Mesenchymal stem cell (in vitro differentiated cells and primary cell): ENCODE data around the gene GPRIN2.
"Not testable (repeated sequence)": the region's sequence is repeated elsewhere in the genome, so short reads cannot be mapped to it uniquely, and the experiment has no call there.

Experiments
- DNase-seq: peaks from one replicate; pipeline ENCODE4 v3.0.0-alpha.2; 2013
- H2AFZ ChIP-seq: one replicate; pipeline ENCODE4 v1.6.1; 2013; ENCODE audit warnings: low read depth, mild to moderate bottlenecking, control low read depth, inconsistent platforms, low read length, moderate library complexity
- H2AK5ac ChIP-seq: 2 replicates; pipeline ENCODE4 v1.6.1; 2013; ENCODE audit warnings: low read length, moderate library complexity, mild to moderate bottlenecking, inconsistent platforms; ENCODE audit not compliant: severe bottlenecking
- H2BK120ac ChIP-seq: one replicate; pipeline ENCODE4 v1.6.1; 2013; ENCODE audit warnings: low read depth, mild to moderate bottlenecking, inconsistent platforms, low read length, moderate library complexity
- H2BK12ac ChIP-seq, 2 experiments: one replicate each; pipeline ENCODE4 v1.6.1; 2013; ENCODE audit warnings: inconsistent platforms in 2 of 2, low read length in 2 of 2, mild to moderate bottlenecking in 2 of 2, moderate library complexity in 2 of 2, control low read depth in 1 of 2
- H2BK15ac ChIP-seq: one replicate; pipeline ENCODE4 v1.6.1; 2013; ENCODE audit warnings: mild to moderate bottlenecking, low read depth, inconsistent platforms; ENCODE audit not compliant: poor library complexity, severe bottlenecking
- H2BK5ac ChIP-seq: 2 replicates; pipeline ENCODE4 v1.6.1; 2013; ENCODE audit warnings: low read depth, mild to moderate bottlenecking, low read length, control low read depth, inconsistent platforms; ENCODE audit not compliant: poor library complexity, severe bottlenecking
- H3K14ac ChIP-seq, 2 experiments: one replicate each; pipeline ENCODE4 v1.6.1; 2013; ENCODE audit warnings: inconsistent platforms in 2 of 2, low read length in 2 of 2, control low read depth in 1 of 2, mild to moderate bottlenecking in 1 of 2, moderate library complexity in 1 of 2
- H3K18ac ChIP-seq, 2 experiments: one replicate each; pipeline ENCODE4 v1.6.1; 2013; ENCODE audit warnings: inconsistent platforms in 2 of 2, low read length in 2 of 2, control low read depth in 1 of 2, low read depth in 1 of 2, mild to moderate bottlenecking in 1 of 2
- H3K23ac ChIP-seq, 2 experiments: one replicate each; pipeline ENCODE4 v1.6.1; 2013; ENCODE audit warnings: inconsistent platforms in 2 of 2, low read length in 2 of 2, mild to moderate bottlenecking in 2 of 2, moderate library complexity in 2 of 2, control low read depth in 1 of 2
- H3K27ac ChIP-seq: 2 replicates; pipeline ENCODE4 v1.5.1; 2013; ENCODE audit warnings: mild to moderate bottlenecking, moderate library complexity, low read length, control low read depth, inconsistent platforms; ENCODE audit not compliant: poor library complexity, severe bottlenecking
- H3K27me3 ChIP-seq, 2 experiments: 2 replicates each; pipeline versions ENCODE4 v1.6.1 to v1.7.0; 2013; ENCODE audit warnings: low read length in 2 of 2, mild to moderate bottlenecking in 2 of 2, moderate library complexity in 2 of 2, control low read depth in 1 of 2, inconsistent platforms in 1 of 2; ENCODE audit not compliant: control insufficient read depth in 1 of 2, insufficient read depth in 1 of 2
- H3K36me3 ChIP-seq, 2 experiments: 2 replicates each; pipeline versions ENCODE4 v1.6.1 to v1.7.0; 2013; ENCODE audit warnings: low read length in 2 of 2, control low read depth in 1 of 2, inconsistent platforms in 1 of 2, low read depth in 1 of 2, mild to moderate bottlenecking in 1 of 2; ENCODE audit not compliant: insufficient read depth in 2 of 2, control insufficient read depth in 1 of 2
- H3K4ac ChIP-seq, 2 experiments: one replicate each; pipeline ENCODE4 v1.6.1; 2013; ENCODE audit warnings: inconsistent platforms in 2 of 2, low read length in 2 of 2, mild to moderate bottlenecking in 2 of 2, moderate library complexity in 2 of 2, control low read depth in 1 of 2, low read depth in 1 of 2
- H3K4me1 ChIP-seq: 2 replicates; pipeline ENCODE4 v1.6.1; 2013; ENCODE audit warnings: low read depth, low read length, control low read depth; ENCODE audit not compliant: control insufficient read depth, insufficient read depth
- H3K4me2 ChIP-seq: 2 replicates; pipeline ENCODE4 v1.6.1; 2013; ENCODE audit warnings: low read length, mild to moderate bottlenecking, inconsistent platforms; ENCODE audit not compliant: poor library complexity, severe bottlenecking
- H3K4me3 ChIP-seq, 2 experiments: 2 replicates each; pipeline versions ENCODE4 v1.5.1 to v1.7.0; 2013; ENCODE audit warnings: low read length in 2 of 2, mild to moderate bottlenecking in 2 of 2, control low read depth in 1 of 2, low read depth in 1 of 2; ENCODE audit not compliant: insufficient read depth in 1 of 2
- H3K79me1 ChIP-seq: replicated peaks from 2 replicates; pipeline ENCODE4 v1.6.1; 2013; ENCODE audit warnings: mild to moderate bottlenecking, control low read depth, low read length, inconsistent platforms; ENCODE audit not compliant: poor library complexity, severe bottlenecking
- H3K9ac ChIP-seq: 2 replicates; pipeline ENCODE4 v1.7.0; 2013; ENCODE audit warnings: mild to moderate bottlenecking, low read length, moderate library complexity
- H3K9me3 ChIP-seq: 2 replicates; pipeline ENCODE4 v1.7.0; 2013; ENCODE audit warnings: mild to moderate bottlenecking, low read length; ENCODE audit not compliant: control insufficient read depth
- H4K8ac ChIP-seq: one replicate; pipeline ENCODE4 v1.6.1; 2013; ENCODE audit warnings: inconsistent platforms, mild to moderate bottlenecking, low read length, moderate library complexity
- H4K91ac ChIP-seq: one replicate; pipeline ENCODE4 v1.6.1; 2013; ENCODE audit warnings: mild to moderate bottlenecking, low read length, inconsistent platforms
- WGBS: methylation state at CpG from one replicate; pipeline ENCODE4 v1.1.7; 2013; ENCODE audit warnings: mixed read lengths; 5-methylcytosine and 5-hydroxymethylcytosine counted together

The GPRIN2 gene

GRCh38 chr10:46515366-46515765, 41.1 kb downstream of the GPRIN2 start:
- no peak overlapping the region for H2BK5ac ChIP-seq
- H3K23ac ChIP-seq: no peak overlapping the region
- no peak for DNase-seq
- H2BK12ac ChIP-seq: no peak overlapping the region
- no peak overlapping the region for H3K4ac ChIP-seq
- no peak overlapping the region for H3K4me2 ChIP-seq
- H2BK15ac ChIP-seq: no peak overlapping the region
- H3K18ac ChIP-seq: no peak overlapping the region
- H3K14ac ChIP-seq: no peak overlapping the region
- no peak overlapping the region for H2AFZ ChIP-seq
- H3K9me3 ChIP-seq: no peaks in the 10 kb centered on the region
- peaks cover 2% of the 10 kb centered on the region for H3K4me1 ChIP-seq
- no peak overlapping the region for H3K4me3 ChIP-seq
- H3K79me1 ChIP-seq: no peaks in the 10 kb centered on the region
- H3K27me3 ChIP-seq: peaks cover 0 to 23% of the 10 kb centered on the region in 2 experiments
- no peak overlapping the region for H2BK120ac ChIP-seq
- no peak overlapping the region for H4K8ac ChIP-seq
- H3K9ac ChIP-seq: no peak overlapping the region
- H2AK5ac ChIP-seq: no peak overlapping the region
- H3K27ac ChIP-seq: no peak overlapping the region
- H4K91ac ChIP-seq: no peak overlapping the region
- H3K36me3 ChIP-seq: no peaks in the 10 kb centered on the region

DNA sequence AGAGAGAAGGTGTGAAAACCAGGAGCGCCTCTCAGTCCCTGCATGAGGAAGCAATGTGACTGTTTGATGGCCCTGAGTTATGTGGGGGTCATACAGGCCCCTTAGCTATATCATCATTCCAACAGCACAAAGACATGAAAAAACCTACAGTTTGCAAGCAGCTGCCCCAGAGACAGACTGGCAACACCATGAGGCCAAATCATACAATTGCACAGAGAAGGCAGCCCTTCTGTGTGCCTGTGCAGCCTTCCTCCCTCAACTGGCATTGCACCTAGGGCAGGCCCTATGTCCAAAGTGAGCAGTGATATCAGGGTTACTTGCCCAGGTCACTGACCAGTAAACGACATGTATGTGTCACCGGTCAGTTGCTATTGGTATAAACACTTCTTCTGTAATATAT, 41.6 kb downstream of the GPRIN2 start:
- no peak overlapping the region for H2BK120ac ChIP-seq
- H3K36me3 ChIP-seq: no peaks in the 10 kb centered on the region
- H3K4me2 ChIP-seq: no peak overlapping the region

DNA sequence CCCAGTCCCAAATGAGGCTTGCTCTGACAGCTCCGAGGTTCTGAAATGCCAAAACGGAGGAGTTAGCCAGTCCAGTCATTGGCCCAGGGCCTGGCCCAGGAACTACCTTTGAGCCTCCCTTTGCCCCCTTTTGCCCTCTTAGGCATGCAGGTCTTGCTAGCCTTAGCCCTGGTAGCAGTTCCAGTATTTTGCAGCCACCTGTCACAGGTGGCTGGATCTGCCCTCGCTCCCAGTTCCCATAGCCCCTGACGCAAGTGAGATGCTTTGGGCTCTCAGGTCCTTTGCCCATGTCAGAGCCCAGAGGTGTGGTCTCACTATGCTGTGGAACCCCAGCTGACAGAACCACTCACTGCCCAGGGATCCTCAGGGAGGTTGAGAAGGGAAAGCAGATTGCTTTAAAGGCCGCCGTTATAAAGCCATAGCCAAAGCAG, 42.0 kb downstream of the GPRIN2 start:
- no peak overlapping the region for H2AK5ac ChIP-seq
- no peak overlapping the region for H3K18ac ChIP-seq
- no peak overlapping the region for H2BK120ac ChIP-seq
- WGBS: 78% methylated on average over 6 of the region's 6 CpGs
- no peak overlapping the region for H3K4me2 ChIP-seq
- H2AFZ ChIP-seq: no peak overlapping the region
- no peak overlapping the region for H3K14ac ChIP-seq
- no peak overlapping the region for H3K4ac ChIP-seq
- peaks cover 0 to 19% of the 10 kb centered on the region in 2 experiments for H3K27me3 ChIP-seq
- H3K36me3 ChIP-seq: no peaks in the 10 kb centered on the region
- H3K27ac ChIP-seq: no peak overlapping the region
- H4K8ac ChIP-seq: no peak overlapping the region
- no peak overlapping the region for H3K23ac ChIP-seq
- H3K9me3 ChIP-seq: no peaks in the 10 kb centered on the region
- no peak overlapping the region for H3K4me3 ChIP-seq
- no peak overlapping the region for H2BK12ac ChIP-seq
- H3K9ac ChIP-seq: no peak overlapping the region
- peaks cover 2% of the 10 kb centered on the region for H3K4me1 ChIP-seq
- H4K91ac ChIP-seq: no peak overlapping the region
- H3K79me1 ChIP-seq: no peaks in the 10 kb centered on the region
- DNase-seq: no peak
- no peak overlapping the region for H2BK15ac ChIP-seq
- H2BK5ac ChIP-seq: no peak overlapping the region

More for the DNA sequence above, 41.6 kb downstream of the GPRIN2 start:
- H3K9me3 ChIP-seq: no peaks in the 10 kb centered on the region
- no peak overlapping the region for H3K23ac ChIP-seq
- no peak overlapping the region for H2BK15ac ChIP-seq
- H3K9ac ChIP-seq: no peak overlapping the region
- no peak overlapping the region for H4K8ac ChIP-seq
- H3K4me1 ChIP-seq: peaks cover 2% of the 10 kb centered on the region
- DNase-seq: no peak
- no peak overlapping the region for H3K4me3 ChIP-seq
- H3K27ac ChIP-seq: no peak overlapping the region
- no peak overlapping the region for H3K14ac ChIP-seq
- no peak overlapping the region for H2BK12ac ChIP-seq
- H2AFZ ChIP-seq: no peak overlapping the region
- H2AK5ac ChIP-seq: no peak overlapping the region
- WGBS: 75% methylated on average over 3 of the region's 3 CpGs
- no peak overlapping the region for H4K91ac ChIP-seq
- no peak overlapping the region for H3K18ac ChIP-seq
- no peak overlapping the region for H2BK5ac ChIP-seq
- H3K27me3 ChIP-seq: peaks cover 0 to 19% of the 10 kb centered on the region in 2 experiments
- H3K79me1 ChIP-seq: no peaks in the 10 kb centered on the region
- no peak overlapping the region for H3K4ac ChIP-seq

- not testable (repeated sequence) for H2BK120ac ChIP-seq
- peaks cover 0 to 19% of the 10 kb centered on the region in 2 experiments for H3K27me3 ChIP-seq
Measured at GRCh38 chr10:46513333-46513732, 43.1 kb downstream of the GPRIN2 start.

More at GRCh38 chr10:46513333-46513732, 43.1 kb downstream of the GPRIN2 start:
- H3K27ac ChIP-seq, H3K4me3 ChIP-seq, H2BK15ac ChIP-seq, H3K9ac ChIP-seq, H3K79me1 ChIP-seq, H2BK12ac ChIP-seq, H2BK5ac ChIP-seq, H2AK5ac ChIP-seq, H3K14ac ChIP-seq, DNase-seq, H3K18ac ChIP-seq, H4K8ac ChIP-seq, H3K4ac ChIP-seq, H3K36me3 ChIP-seq, H2AFZ ChIP-seq, H3K4me1 ChIP-seq, H3K4me2 ChIP-seq, H3K9me3 ChIP-seq, H4K91ac ChIP-seq, H3K23ac ChIP-seq: not testable (repeated sequence)
- WGBS: no CpG with 5 or more reads among the region's 8 CpGs
